PC-9 (cell line): ENCODE results near the gene WFDC1. TPM values are rescaled to one million over a fixed set of nuclear protein-coding genes. Genes with fewer than 3 reads are reported as not detected.

Experiments
- BruUV-seq: library from RNA; stranded (reverse); fragments of 400-500 nt; replicated peaks from 2 replicates; lab custom pipeline; 2021; lab: Mats Ljungman, UMichigan
- CTCF ChIA-PET: fragments of 300-600 bp; sonication (Branson Sonifier 250); formaldehyde crosslinking; loops from one replicate; lab custom pipeline; 2022; ENCODE audit warnings: antibody characterized with exemption; lab: Charles Lee
- POLR2A ChIA-PET: fragments of 300-600 bp; sonication (Branson Sonifier 250); formaldehyde crosslinking; loops from one replicate; lab custom pipeline; 2022; ENCODE audit warnings: antibody characterized with exemption; ENCODE audit not compliant: unreplicated experiment; lab: Charles Lee
- DNase-seq, 2 experiments: peaks; one replicate each; pipeline versions ENCODE4 v3.0.0 to v3.0.0-alpha.2; 2015 to 2022; ENCODE audit warnings: mixed read lengths in 1 of 2
- H2AFZ ChIP-seq: fragments of 200-600 bp; sonication (generic); 2 replicates; pipeline ENCODE4 v1.8.1; 2017; ENCODE audit warnings: antibody characterized with exemption
- H3F3A ChIP-seq: fragments of 200-600 bp; sonication (generic); 2 replicates; pipeline ENCODE4 v1.8.1; 2017; ENCODE audit warnings: antibody characterized with exemption, mild to moderate bottlenecking, low read depth; ENCODE audit not compliant: insufficient read depth
- H3K27ac ChIP-seq: fragments of 200-600 bp; sonication (generic); 2 replicates; pipeline ENCODE4 v1.6.1; 2016; ENCODE audit warnings: mixed run types
- H3K27me3 ChIP-seq: fragments of 200-600 bp; sonication (generic); 2 replicates; pipeline ENCODE4 v1.6.1; 2016; ENCODE audit warnings: low read depth, mixed run types; ENCODE audit not compliant: insufficient read depth
- H3K36me3 ChIP-seq: fragments of 200-600 bp; sonication (generic); 2 replicates; pipeline ENCODE4 v1.6.1; 2016; ENCODE audit warnings: low read depth, mixed run types
- H3K4me1 ChIP-seq: fragments of 200-600 bp; sonication (generic); replicated peaks from 2 replicates; pipeline ENCODE4 v1.6.1; 2016; ENCODE audit warnings: mixed run types; ENCODE audit not compliant: insufficient read depth
- H3K4me2 ChIP-seq: fragments of 200-600 bp; sonication (generic); 2 replicates; pipeline ENCODE4 v1.6.1; 2017; ENCODE audit warnings: mixed run types
- H3K4me3 ChIP-seq: fragments of 200-600 bp; sonication (generic); 2 replicates; pipeline ENCODE4 v1.6.1; 2016; ENCODE audit warnings: mixed run types
- H3K79me2 ChIP-seq: fragments of 200-600 bp; sonication (generic); 2 replicates; pipeline ENCODE4 v1.6.1; 2017; ENCODE audit warnings: low read depth, mixed run types
- H3K9me2 ChIP-seq: fragments of 200-600 bp; sonication (generic); 2 replicates; pipeline ENCODE4 v1.8.1; 2017; ENCODE audit warnings: mild to moderate bottlenecking; ENCODE audit not compliant: insufficient read depth
- H3K9me3 ChIP-seq: fragments of 200-600 bp; sonication (generic); 2 replicates; pipeline ENCODE4 v1.8.1; 2016; ENCODE audit warnings: low read depth; ENCODE audit not compliant: insufficient read depth
- H4K20me1 ChIP-seq: fragments of 200-600 bp; sonication (generic); 2 replicates; pipeline ENCODE4 v1.8.1; 2017; ENCODE audit not compliant: insufficient read depth
- EZH2 ChIP-seq: fragments of 200-600 bp; sonication (generic); IDR thresholded peaks from 2 replicates; pipeline ENCODE4 v1.8.0; 2017; ENCODE audit warnings: antibody characterized with exemption, low read depth
- intact Hi-C: fragments of 100-400 bp; cut with micrococcal nuclease; formaldehyde crosslinking; loops from one replicate; pipeline ENCODE4 v1.10.0; 2022; ENCODE audit not compliant: unreplicated experiment
- total RNA-seq: library from RNA; stranded (reverse); gene quantifications from 2 replicates; pipeline ENCODE4 v1.2.3, GENCODE V29; 2021
- TF ChIP-seq, protein P1 (sequence below): fragments of 200-600 bp; sonication (generic); conservative IDR thresholded peaks from 2 replicates; pipeline ENCODE4 v1.6.1; 2017; ENCODE audit warnings: mixed run types, antibody characterized with exemption, mild to moderate bottlenecking, moderate library complexity

The WFDC1 gene
- total RNA-seq, 1 experiment from 2014 or later = not detected

DNA sequence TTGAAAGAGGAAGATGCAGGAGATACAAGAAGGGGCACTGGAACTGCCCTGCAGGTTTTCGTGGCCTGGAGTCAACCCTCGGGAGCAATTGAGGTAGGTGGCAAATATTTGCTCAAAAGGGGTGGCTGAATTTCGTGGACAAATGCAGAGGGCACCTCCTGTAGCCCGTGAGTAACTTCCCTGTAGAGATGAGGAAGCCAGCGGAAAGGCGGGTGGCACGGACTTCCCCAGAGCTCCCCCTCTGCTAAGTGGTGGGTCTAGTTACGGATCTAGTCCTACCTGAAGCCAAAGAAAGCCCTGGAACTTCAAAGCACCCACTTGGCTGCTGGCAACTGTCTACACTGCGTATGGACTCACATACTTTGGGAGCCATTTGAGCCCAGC is 72.6 kb downstream of the WFDC1 start:
- Histone ChIP-seq H3K9me3 (no peaks in the 10 kb centered on the region), H3K27me3 (no peaks in the 10 kb centered on the region), H3K27ac (no peak overlapping the region), H3K4me3 (peak overlapping the region; percentile 91; the same call in 1 of the 2 replicates), H3F3A (peaks cover 42% of the 10 kb centered on the region), H4K20me1 (no peaks in the 10 kb centered on the region), H3K36me3 (no peaks in the 10 kb centered on the region), H3K9me2 (no peaks in the 10 kb centered on the region), H2AFZ (no peak overlapping the region), H3K79me2 (peaks cover 24% of the 10 kb centered on the region), H3K4me2 (peak overlapping the region; percentile 98), H3K4me1 (peaks cover 37% of the 10 kb centered on the region)
- BruUV-seq = no TSS peak
- ChIA-PET POLR2A (no interaction called here), CTCF (no interaction called here)
- intact Hi-C loops = no loop called here
- TF ChIP-seq, protein P1, sequence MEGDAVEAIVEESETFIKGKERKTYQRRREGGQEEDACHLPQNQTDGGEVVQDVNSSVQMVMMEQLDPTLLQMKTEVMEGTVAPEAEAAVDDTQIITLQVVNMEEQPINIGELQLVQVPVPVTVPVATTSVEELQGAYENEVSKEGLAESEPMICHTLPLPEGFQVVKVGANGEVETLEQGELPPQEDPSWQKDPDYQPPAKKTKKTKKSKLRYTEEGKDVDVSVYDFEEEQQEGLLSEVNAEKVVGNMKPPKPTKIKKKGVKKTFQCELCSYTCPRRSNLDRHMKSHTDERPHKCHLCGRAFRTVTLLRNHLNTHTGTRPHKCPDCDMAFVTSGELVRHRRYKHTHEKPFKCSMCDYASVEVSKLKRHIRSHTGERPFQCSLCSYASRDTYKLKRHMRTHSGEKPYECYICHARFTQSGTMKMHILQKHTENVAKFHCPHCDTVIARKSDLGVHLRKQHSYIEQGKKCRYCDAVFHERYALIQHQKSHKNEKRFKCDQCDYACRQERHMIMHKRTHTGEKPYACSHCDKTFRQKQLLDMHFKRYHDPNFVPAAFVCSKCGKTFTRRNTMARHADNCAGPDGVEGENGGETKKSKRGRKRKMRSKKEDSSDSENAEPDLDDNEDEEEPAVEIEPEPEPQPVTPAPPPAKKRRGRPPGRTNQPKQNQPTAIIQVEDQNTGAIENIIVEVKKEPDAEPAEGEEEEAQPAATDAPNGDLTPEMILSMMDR = no peak
- TF ChIP-seq EZH2 = no peak
- DNase-seq = no peak

- peak overlapping the region; percentile 91 for H2AFZ ChIP-seq
- peak overlapping the region; percentile 98 for H3K4me2 ChIP-seq
- H3K9me2 ChIP-seq = no peaks in the 10 kb centered on the region
- BruUV-seq = no TSS peak
- ChIA-PET POLR2A (interaction anchor here (0.5 to 0.6 kb wide), 2 partner anchors 358 to 806 kb away, joined by 3 read pairs; no protein-coding TSS in a partner anchor), CTCF (no interaction called here)
- H3K36me3 ChIP-seq = no peaks in the 10 kb centered on the region
- H4K20me1 ChIP-seq = no peaks in the 10 kb centered on the region
- no peaks in the 10 kb centered on the region for H3K9me3 ChIP-seq
- TF ChIP-seq, protein P1 = no peak
- TF ChIP-seq EZH2 = no peak
- DNase-seq = peak in 1 of 2 experiments; percentile 38
- no peak overlapping the region for H3K27ac ChIP-seq
- peaks cover 24% of the 10 kb centered on the region for H3K79me2 ChIP-seq
- peak overlapping the region; percentile 91 for H3K4me3 ChIP-seq
- H3K4me1 ChIP-seq = peaks cover 33% of the 10 kb centered on the region
- intact Hi-C loops = no loop called here
- H3K27me3 ChIP-seq = no peaks in the 10 kb centered on the region
- peaks cover 42% of the 10 kb centered on the region for H3F3A ChIP-seq
These were observed 73.2 kb downstream of the WFDC1 start for GRCh38 chr16:84367750-84368307.

- H3K27me3 ChIP-seq = no peaks in the 10 kb centered on the region
- CTCF ChIA-PET = no interaction called here
- POLR2A ChIA-PET = interaction anchor here (0.5 to 0.6 kb wide), 2 partner anchors 357 to 806 kb away, joined by 3 read pairs; no protein-coding TSS in a partner anchor
- TSS peak; percentile 58 for BruUV-seq
- H3K4me2 ChIP-seq = peak within 1 kb of the TSS; percentile 98
- H3K27ac ChIP-seq = no peak within 1 kb of the TSS; the same call in 1 of the 2 replicates
- DNase-seq = peak; percentile 68 to 79
- H4K20me1 ChIP-seq = no peaks in the 10 kb centered on the region
- no peaks in the 10 kb centered on the region for H3K36me3 ChIP-seq
- intact Hi-C loops = no loop called here
- peaks cover 26% of the 10 kb centered on the region for H3K79me2 ChIP-seq
- no peaks in the 10 kb centered on the region for H3K9me2 ChIP-seq
- peak within 1 kb of the TSS; percentile 91 for H3K4me3 ChIP-seq
- TF ChIP-seq, protein P1 = no peak
- TF ChIP-seq EZH2 = no peak
- peaks cover 42% of the 10 kb centered on the region for H3F3A ChIP-seq
- peaks cover 33% of the 10 kb centered on the region for H3K4me1 ChIP-seq
- H2AFZ ChIP-seq = peak within 1 kb of the TSS; percentile 91
- no peaks in the 10 kb centered on the region for H3K9me3 ChIP-seq
These were observed 73.8 kb downstream of the WFDC1 start, which contains the start of gene ATP2C2 for GRCh38 chr16:84368308-84368996. Gene ATP2C2, plus strand, starts transcription at chr16:84368538. Its CDS starts 78 bp downstream, at chr16:84368616.
